Right atrium auricular region (tissue), 2 donors: ENCODE results near the gene ALDH3B1. TPM values are rescaled to one million over a fixed set of nuclear protein-coding genes. Genes with fewer than 3 reads are reported as not detected.

Experiments
- DNase-seq: peaks from one replicate; pipeline ENCODE4 v3.0.0-alpha.2; 2019; ENCODE audit warnings: low spot score
- H3K27ac ChIP-seq, 2 donors: fragments of 200-600 bp; sonication (generic); 1 replicate in 1 of 2; 2 replicates in 1 of 2; pipeline ENCODE4 v1.5.1; 2016 to 2019
- H3K27me3 ChIP-seq, 2 donors: fragments of 200-600 bp; sonication (generic); one replicate each; pipeline versions ENCODE4 v1.5.1 to v1.6.0; 2017 to 2019
- H3K36me3 ChIP-seq: fragments of 200-600 bp; sonication (generic); one replicate; pipeline ENCODE4 v1.5.1; 2016
- H3K4me1 ChIP-seq, 2 donors: fragments of 200-600 bp; sonication (generic); one replicate each; pipeline versions ENCODE4 v1.5.1 to v1.6.0; 2017 to 2019
- H3K4me3 ChIP-seq, 2 donors: fragments of 200-600 bp; sonication (generic); 1 replicate in 1 of 2; 2 replicates in 1 of 2; pipeline ENCODE4 v1.5.1; 2017 to 2019; ENCODE audit warnings: mild to moderate bottlenecking in 1 of 2, moderate library complexity in 1 of 2
- H3K9me3 ChIP-seq, 2 donors: fragments of 200-600 bp; sonication (generic); one replicate each; pipeline ENCODE4 v1.5.1; 2019
- CTCF ChIP-seq, 2 donors: fragments of 200-600 bp; sonication (generic); IDR thresholded peaks; one replicate each; pipeline ENCODE4 v1.5.1; 2019; ENCODE audit warnings: antibody characterized with exemption in 2 of 2
- total RNA-seq, 2 donors: library from RNA; depleted of rRNA; stranded (reverse); fragments of >200 nt; gene quantifications; one replicate each; pipeline ENCODE4 v1.1.0, GENCODE V29; 2016

ALDH3B1 gene
- total RNA-seq, 2 donors from 2014 or later = 10.5 to 21.6 TPM

GRCh38 chr11:68011051-68011943, 1.2 kb downstream of the ALDH3B1 start:
- H3K36me3 ChIP-seq = no peaks in the 10 kb centered on the region
- DNase-seq = no peak
- no peak for TF ChIP-seq CTCF (IDR thresholded peaks at IDR 0.05)
- peak overlapping the region in 1 of 2 donors; percentile 43 for H3K4me3 ChIP-seq
- H3K27ac ChIP-seq = peak overlapping the region; percentile 79 to 80
- H3K27me3 ChIP-seq = no peaks in the 10 kb centered on the region
- no peaks in the 10 kb centered on the region for H3K9me3 ChIP-seq
- H3K4me1 ChIP-seq = peaks cover 0 to 31% of the 10 kb centered on the region in 2 donors

GRCh38 chr11:68012044-68012842, 2.1 kb downstream of the ALDH3B1 start:
- Histone ChIP-seq H3K4me3 (no peak overlapping the region), H3K27ac (no peak overlapping the region), H3K9me3 (no peaks in the 10 kb centered on the region), H3K27me3 (no peaks in the 10 kb centered on the region), H3K4me1 (peaks cover 0 to 38% of the 10 kb centered on the region in 2 donors), H3K36me3 (no peaks in the 10 kb centered on the region)
- TF ChIP-seq CTCF (IDR thresholded peaks at IDR 0.05) = no peak
- DNase-seq = no peak

- no peak for TF ChIP-seq CTCF (IDR thresholded peaks at IDR 0.05)
- Histone ChIP-seq H3K36me3 (no peaks in the 10 kb centered on the region), H3K9me3 (no peaks in the 10 kb centered on the region), H3K4me3 (no peak overlapping the region), H3K27ac (no peak overlapping the region), H3K4me1 (peaks cover 0 to 40% of the 10 kb centered on the region in 2 donors), H3K27me3 (no peaks in the 10 kb centered on the region)
- DNase-seq = no peak
Observed at GRCh38 chr11:68012843-68013610, 2.9 kb downstream of the ALDH3B1 start.

- no peak for TF ChIP-seq CTCF (IDR thresholded peaks at IDR 0.05)
- H3K4me1 ChIP-seq = peaks cover 0 to 39% of the 10 kb centered on the region in 2 donors
- H3K27ac ChIP-seq = no peak overlapping the region
- no peaks in the 10 kb centered on the region for H3K9me3 ChIP-seq
- no peak overlapping the region for H3K4me3 ChIP-seq
- no peaks in the 10 kb centered on the region for H3K36me3 ChIP-seq
- H3K27me3 ChIP-seq = no peaks in the 10 kb centered on the region
- DNase-seq = no peak
Observed at GRCh38 chr11:68013611-68014156, 3.6 kb downstream of the ALDH3B1 start.
